ENCODE measurements around the gene GORASP2.

GORASP2 gene

GRCh38 chr2:170924969-170925368 lies 4.1 kb upstream of the GORASP2 start:
- DNase-seq: no peak

GRCh38 chr2:170925923-170926322 lies 3.1 kb upstream of the GORASP2 start:
- DNase-seq: no peak

DNA sequence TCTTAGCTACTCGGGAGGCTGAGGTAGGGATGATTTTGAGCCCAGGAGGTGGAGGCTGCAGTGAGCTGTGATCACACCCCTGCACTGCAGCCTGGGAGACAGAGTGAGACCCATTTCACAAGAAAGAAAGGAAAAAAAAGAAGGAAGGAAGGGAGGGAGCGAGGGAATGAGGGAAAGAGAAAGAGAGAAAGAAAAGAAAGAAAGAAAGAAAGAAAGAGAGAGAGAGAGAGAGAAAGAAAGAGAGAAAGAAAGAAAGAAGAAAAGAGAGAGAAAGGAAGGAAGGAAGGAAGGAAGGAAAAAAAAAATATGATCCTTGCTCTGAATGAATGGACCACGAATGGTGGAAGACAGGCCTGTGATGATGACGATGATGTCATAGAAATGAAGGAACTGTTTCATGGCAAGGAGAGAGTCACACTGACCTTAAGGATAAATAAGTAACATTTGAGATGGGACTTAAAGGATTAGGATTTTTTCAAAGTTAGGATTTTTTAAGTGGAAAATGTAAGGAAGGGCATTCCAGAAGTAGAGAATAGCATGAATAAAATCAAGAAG lies 2.2 kb upstream of the GORASP2 start:
- DNase-seq: no peak

DNA sequence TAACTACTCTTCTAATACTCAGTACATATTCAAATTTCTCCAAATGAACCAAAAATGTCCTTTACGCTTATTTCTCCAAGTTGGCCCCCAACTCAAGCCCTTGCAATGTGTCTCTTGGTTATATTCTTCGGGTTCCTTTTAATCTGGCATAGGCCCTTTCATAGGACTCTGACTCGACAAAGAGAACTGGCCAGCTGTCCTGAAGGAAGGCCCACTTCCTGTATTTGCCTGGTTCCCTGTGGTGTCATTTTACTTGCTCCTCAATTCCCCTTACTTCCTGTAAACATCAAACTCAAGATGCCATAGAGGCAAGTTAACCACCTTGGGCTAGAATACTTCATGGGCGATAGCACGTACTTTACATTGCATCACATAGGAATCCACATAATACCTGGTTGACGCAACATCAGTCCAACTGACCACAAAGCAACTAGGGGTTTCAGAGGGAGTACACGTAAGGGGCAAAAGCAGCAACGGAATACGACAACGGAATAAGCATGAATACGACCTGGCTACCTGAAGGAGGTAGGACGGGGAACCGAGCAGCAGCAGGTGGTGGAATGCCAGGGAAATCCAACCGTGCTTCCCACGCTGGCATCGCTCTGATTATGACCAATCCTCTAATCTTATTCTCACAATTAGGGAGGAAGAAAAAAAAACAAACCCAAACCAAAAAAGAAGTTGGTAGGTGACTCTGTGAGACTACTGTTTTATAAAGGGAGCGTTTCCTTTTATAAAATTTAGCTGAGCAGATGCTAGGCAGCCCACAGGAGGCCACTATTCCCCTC lies 823 bp upstream of the GORASP2 start:
- peak; percentile 65 for DNase-seq

- peak; percentile 64 for DNase-seq
These were observed 615 bp downstream of the GORASP2 start for GRCh38 chr2:170929686-170930050.

DNA sequence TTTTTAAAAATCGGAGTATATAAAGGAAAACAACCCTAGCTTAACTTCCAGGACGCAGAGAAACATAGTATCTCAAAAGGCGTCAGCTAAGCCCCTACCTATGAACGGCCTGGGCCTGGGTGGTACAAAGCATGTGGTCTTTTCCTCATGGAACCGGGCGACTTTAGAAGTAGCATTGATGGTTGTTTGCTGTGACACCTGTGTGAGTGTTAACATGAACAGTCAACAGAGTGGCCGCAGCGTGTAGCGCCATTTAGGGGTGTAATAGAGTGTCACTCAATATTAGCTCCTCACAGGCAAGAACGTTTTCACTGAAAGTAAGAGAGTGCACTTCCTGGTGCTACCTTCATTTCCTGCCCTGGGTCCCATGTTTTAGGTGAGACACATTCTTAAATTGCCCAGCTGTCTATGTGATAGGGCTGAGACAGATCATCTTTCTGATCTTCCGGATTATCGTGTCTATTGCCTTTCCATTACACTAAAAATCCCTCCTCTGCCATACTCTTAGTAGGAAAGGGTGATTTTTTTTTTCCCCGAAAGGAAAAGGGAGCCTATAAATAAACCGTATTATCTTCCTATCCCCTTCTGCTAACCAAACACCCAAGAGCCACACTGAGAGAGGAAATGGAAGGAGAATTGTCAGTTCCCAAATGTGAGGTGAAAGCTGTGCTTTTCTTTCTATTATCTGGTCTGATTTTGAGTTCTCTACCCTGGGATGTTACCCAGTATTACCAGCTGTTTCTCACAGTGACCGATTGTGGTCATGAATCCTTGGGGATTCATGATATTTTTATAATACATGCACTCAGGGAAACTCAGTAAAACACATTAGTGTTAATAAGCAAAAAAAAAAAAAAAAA lies 1.3 kb downstream of the GORASP2 start:
- peak; percentile 43 for DNase-seq

- no peak for DNase-seq
These were observed 1.9 kb downstream of the GORASP2 start for GRCh38 chr2:170930991-170931266.

DNA sequence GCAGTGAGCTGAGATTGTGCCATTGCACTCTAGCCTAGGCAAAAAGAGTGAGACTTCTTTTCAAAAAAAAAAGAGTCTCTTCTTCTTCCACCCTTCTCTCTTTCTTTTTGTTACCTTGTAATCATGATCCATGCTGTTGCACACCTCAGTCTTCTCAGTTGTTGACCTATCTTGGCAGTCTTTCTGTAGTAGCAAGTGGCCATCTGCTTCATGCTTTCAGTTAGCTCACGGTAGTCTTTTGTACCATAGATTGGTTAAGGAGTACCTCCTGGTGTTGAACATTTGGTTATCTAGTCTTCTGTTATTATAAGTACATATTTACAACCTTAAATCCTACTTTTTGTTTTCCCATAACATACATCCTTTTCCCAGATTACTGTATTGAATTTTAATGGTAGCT lies 3.1 kb downstream of the GORASP2 start:
- DNase-seq: no peak

GRCh38 chr2:170932948-170933347 lies 3.9 kb downstream of the GORASP2 start:
- DNase-seq: no peak

GRCh38 chr2:170937709-170938379 lies 8.8 kb downstream of the GORASP2 start:
- no peak for DNase-seq

GRCh38 chr2:170940066-170940465 lies 11.0 kb downstream of the GORASP2 start:
- no peak for DNase-seq

DNA sequence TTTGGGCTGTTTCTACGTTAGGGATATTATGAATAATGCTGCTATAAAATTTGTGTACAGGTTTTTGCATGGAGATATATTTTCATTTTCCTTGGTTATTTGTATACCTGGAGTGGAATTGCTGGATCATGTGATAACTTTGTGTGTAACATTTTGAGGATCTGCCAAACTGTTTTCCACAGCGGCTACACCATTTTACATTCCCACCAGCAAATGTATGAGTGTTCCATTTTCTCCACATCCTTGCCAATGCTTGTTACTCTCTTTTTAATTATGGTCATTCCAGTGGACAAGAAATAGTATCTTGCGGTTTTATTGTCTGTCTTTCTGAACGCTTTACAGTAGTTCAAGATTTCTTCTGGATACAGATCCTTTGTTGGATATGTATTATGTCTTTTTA lies 13.6 kb downstream of the GORASP2 start:
- DNase-seq: no peak

- no peak for DNase-seq
These were observed 14.0 kb downstream of the GORASP2 start for GRCh38 chr2:170943041-170943440.

DNA sequence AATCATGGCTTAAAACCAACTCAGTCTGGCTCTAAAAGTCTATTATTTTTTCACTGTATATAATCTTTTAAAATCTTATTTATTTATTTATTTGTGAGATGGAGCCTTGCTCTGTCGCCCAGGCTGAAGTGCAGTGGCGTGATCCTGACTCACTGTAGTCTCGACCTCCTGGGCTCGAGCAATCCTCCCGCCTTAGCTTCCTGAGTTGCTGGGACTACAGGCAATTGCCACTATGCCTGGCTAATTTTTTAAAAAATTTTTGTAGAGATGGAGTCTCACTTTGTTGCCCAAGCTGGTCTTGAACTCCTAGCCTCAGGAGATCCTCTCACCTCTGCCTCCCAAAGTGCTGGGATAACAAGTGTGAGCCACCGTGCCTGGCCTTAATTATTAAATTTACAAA lies 14.5 kb downstream of the GORASP2 start:
- no peak for DNase-seq

DNA sequence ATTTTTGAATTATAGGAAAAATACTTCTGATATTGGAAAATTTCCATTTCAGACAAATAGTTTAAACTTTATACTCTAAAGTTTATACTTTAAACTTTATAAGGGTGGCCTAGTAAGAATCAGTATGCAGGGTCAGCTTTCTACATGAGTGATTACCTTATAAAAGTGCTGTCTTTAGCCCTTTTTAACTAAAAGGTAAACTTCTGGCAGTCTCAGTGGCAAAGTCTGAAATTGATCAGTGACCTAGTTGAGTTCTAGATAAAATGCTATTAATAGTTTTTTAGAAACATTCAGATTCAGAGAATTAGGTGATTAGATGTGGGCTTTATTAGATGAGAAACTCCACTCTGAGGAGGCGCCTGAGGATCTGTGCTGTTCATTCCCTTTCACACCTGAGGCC lies 15.5 kb downstream of the GORASP2 start:
- DNase-seq: no peak

DNA sequence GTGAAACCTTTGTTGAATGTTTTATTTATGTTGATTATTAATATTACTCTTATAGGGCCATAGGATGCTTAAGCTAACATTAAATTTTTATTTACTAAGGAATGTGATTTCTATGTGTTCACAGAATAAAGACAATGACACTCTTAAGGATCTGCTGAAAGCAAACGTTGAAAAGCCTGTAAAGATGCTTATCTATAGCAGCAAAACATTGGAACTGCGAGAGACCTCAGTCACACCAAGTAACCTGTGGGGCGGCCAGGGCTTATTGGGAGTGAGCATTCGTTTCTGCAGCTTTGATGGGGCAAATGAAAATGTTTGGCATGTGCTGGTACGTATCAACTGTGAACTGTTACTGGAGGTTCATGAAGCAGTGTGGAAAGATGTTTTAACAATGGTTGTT lies 20.4 kb downstream of the GORASP2 start:
- no peak for DNase-seq

- no peak for DNase-seq
These were observed 21.2 kb downstream of the GORASP2 start for GRCh38 chr2:170950221-170950761.

DNA sequence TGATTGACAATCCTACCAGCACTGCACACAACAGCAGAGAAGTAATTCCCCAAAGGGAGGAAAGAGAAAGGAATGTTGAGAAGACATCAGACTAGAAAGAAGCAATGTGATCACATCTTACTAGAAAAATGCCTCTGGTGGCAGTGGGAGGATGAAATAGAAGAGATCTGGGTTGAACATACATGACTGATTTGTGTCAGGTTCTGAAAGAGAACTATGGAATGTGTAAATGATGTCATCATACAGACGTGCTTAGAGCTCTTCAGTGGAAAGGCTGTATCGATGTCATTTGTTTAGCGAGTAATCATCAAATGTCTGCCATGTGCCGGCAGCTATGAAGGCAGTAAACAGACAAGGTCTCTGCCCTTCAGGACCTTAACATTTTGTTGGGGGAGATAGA lies 24.9 kb downstream of the GORASP2 start:
- DNase-seq: no peak

DNA sequence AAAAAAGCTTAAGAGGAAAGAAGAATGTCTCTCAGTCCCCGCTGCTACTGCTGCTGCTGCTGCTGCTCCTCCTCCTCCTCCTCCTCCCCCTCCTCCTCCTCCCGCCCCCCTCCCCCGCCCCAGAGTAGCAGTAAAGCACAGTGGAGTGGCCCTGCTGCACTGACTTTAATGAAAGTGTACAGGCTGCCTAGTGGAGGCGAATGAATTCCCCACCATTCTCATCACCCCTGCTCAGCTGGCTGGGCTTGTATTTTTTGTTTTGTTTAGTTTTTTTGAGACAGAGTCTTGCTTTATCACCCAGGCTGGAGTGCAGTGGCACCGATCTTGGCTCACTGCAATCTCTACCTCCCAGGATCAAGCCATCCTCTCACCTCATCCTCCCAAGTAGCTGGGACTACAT lies 34.3 kb downstream of the GORASP2 start:
- no peak for DNase-seq

DNA sequence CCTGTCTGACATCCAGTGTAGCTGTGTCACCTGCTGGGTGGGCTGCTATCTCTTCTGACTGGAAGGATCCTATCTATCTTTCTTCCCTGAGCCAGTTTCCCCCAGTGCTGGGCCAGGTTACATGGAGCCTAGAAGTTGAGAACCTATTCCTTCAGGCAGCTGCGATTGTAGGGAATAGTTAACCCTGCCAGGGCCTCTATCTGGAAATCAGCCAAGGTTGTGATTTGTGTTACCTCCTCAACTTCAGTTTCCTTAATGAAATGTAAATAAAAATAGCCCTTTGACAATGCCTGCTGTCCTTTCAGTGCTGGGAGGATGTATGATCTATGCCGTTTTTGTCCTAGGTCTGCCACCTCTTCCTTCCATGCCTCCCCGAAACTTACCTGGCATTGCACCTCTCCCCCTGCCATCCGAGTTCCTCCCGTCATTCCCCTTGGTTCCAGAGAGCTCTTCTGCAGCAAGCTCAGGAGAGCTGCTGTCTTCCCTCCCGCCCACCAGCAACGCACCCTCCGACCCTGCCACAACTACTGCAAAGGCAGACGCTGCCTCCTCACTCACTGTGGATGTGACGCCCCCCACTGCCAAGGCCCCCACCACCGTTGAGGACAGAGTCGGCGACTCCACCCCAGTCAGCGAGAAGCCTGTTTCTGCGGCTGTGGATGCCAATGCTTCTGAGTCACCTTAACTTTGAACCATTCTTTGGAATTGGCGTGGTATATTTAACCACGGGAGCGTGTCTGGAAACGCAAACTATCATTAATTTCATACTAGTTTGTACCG lies 36.6 kb downstream of the GORASP2 start:
- DNase-seq: no peak

DNA sequence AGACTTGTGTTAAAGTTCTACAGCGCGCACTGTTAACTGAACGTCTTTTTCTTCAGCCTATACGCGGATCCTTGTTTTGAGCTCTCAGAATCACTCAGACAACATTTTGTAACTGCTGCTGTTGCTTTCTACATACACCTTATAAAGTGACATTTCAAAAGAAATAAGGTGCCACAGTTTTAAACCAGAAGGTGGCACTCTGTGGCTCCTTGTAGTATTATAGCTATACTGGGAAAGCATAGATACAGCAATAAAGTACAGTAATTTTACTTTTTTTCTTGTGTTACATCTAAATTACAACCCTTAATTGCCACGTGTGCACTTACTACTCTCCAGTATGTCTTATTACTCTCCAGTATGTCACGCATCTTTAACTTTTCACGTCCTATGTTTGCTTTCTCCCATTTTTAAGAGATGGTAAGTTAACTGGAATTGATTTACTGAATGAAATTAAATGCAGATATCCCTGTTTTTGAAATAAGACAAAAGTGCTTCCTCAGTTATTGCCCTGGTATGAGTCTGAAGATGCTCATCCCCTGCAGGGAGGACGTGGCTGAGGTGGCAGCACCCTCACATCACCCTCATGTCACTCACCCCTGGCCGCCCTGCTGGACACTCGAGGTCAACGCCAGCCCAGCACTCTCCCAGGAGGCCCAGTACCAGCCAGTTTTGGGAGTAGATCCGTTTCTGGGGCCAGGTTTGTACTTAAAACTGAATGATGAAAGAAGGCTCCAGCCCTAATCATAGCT lies 37.8 kb downstream of the GORASP2 start:
- DNase-seq: no peak

GRCh38 chr2:170967553-170967952 lies 38.5 kb downstream of the GORASP2 start:
- no peak for DNase-seq

All from NCI-H146 (cell line).